H1 (cell line): ENCODE measurements around the gene NSDHL.

Source experiments
- BACH1 ChIP-seq: IDR thresholded peaks from 2 replicates; pipeline ENCODE4 v1.6.1; 2012; ENCODE audit warnings: low read length, improper control_type of control experiment
- BRCA1 ChIP-seq: IDR thresholded peaks from 2 replicates; pipeline ENCODE4 v1.6.1; 2012; ENCODE audit warnings: low read depth, low read length, improper control_type of control experiment
- CBX8 ChIP-seq: fragments of 300-800, 300-1000 bp; sonication (generic); IDR thresholded peaks from 2 replicates; pipeline ENCODE4 v1.7.1; 2016; ENCODE audit warnings: low read depth, low read length, borderline replicate concordance
- CTBP2 ChIP-seq: IDR thresholded peaks from 2 replicates; pipeline ENCODE4 v1.7.0; 2011; ENCODE audit warnings: borderline replicate concordance, mild to moderate bottlenecking, moderate library complexity, mixed read lengths, low read length; ENCODE audit not compliant: insufficient read depth, insufficient read length
- CTCF ChIP-seq, 3 experiments: IDR thresholded peaks; 1 replicate in 2 of 3; 2 replicates in 1 of 3; pipeline versions ENCODE4 v1.5.1 to v1.6.1; 2011; ENCODE audit warnings: low read length in 3 of 3, mild to moderate bottlenecking in 3 of 3, inconsistent platforms in 2 of 3, low read depth in 1 of 3, moderate library complexity in 1 of 3; ENCODE audit not compliant: insufficient read depth in 1 of 3; ENCODE audit errors: control extremely low read depth in 1 of 3
- JUN ChIP-seq: IDR thresholded peaks from 2 replicates; pipeline ENCODE4 v1.6.1; 2011; ENCODE audit warnings: low read depth, mild to moderate bottlenecking, improper control_type of control experiment, low read length
- MAFK ChIP-seq: IDR thresholded peaks from 2 replicates; pipeline ENCODE4 v1.6.1; 2012; ENCODE audit warnings: low read depth, mild to moderate bottlenecking, improper control_type of control experiment, low read length
- POLR2A ChIP-seq, 2 experiments: IDR thresholded peaks; 1 replicate in 1 of 2; 2 replicates in 1 of 2; pipeline ENCODE4 v1.6.1; 2011; ENCODE audit warnings: low read depth in 2 of 2, low read length in 2 of 2, mild to moderate bottlenecking in 2 of 2; ENCODE audit errors: control extremely low read depth in 1 of 2
- RBBP5 ChIP-seq: IDR thresholded peaks from 2 replicates; pipeline ENCODE4 v1.7.1; 2012; ENCODE audit warnings: low read depth, mild to moderate bottlenecking, inconsistent platforms, low read length, moderate library complexity, borderline replicate concordance
- RFX5 ChIP-seq: IDR thresholded peaks from 2 replicates; pipeline ENCODE4 v1.6.1; 2011; ENCODE audit warnings: low read depth, low read length, improper control_type of control experiment, borderline replicate concordance
- SUZ12 ChIP-seq: fragments of 200-600 bp; sonication (generic); IDR thresholded peaks from 2 replicates; pipeline ENCODE4 v1.6.1; 2012; ENCODE audit warnings: mild to moderate bottlenecking, inconsistent platforms, low read length, moderate library complexity, mixed read lengths
- ZNF274 ChIP-seq: IDR thresholded peaks from 2 replicates; pipeline ENCODE4 v1.7.0; 2012; ENCODE audit warnings: low read length, borderline replicate concordance; ENCODE audit errors: extremely low read depth

GRCh38 chrX:152903589-152903988, 72.7 kb downstream of the NSDHL start:
- TF ChIP-seq BRCA1 (no peak), CTBP2 (no peak), BACH1 (no peak), CBX8 (no peak), CTCF (IDR thresholded peaks at IDR 0.05; ENCODE audit: control extremely low read depth in 1 of 3, insufficient read depth in 1 of 3, low read depth in 1 of 3, low read length in 3 of 3) (no peak), ZNF274 (no peak), SUZ12 (no peak), RBBP5 (no peak), RFX5 (no peak), MAFK (no peak), JUN (no peak), POLR2A (IDR thresholded peaks at IDR 0.05; ENCODE audit: control extremely low read depth in 1 of 2, low read depth in 2 of 2, low read length in 2 of 2) (no peak)
